H1 (cell line): ENCODE data around the gene SLC39A8. TPM values are rescaled to one million over a fixed set of nuclear protein-coding genes. Genes with fewer than 3 reads are reported as not detected.

ENCODE experiments used
- BRCA1 ChIP-seq: IDR thresholded peaks from 2 replicates; pipeline ENCODE4 v1.6.1; 2012; ENCODE audit warnings: low read depth, low read length, improper control_type of control experiment
- CBX5 ChIP-seq: fragments of 300-800, 300-1000 bp; sonication (generic); IDR thresholded peaks from 2 replicates; pipeline ENCODE4 v1.7.1; 2016; ENCODE audit warnings: antibody characterized with exemption, low read length, low read depth
- EP300 ChIP-seq, 2 experiments: IDR thresholded peaks; 1 replicate in 1 of 2; 2 replicates in 1 of 2; pipeline ENCODE4 v1.6.1; 2011 to 2012; ENCODE audit warnings: low read depth in 2 of 2, low read length in 2 of 2, mild to moderate bottlenecking in 2 of 2, borderline replicate concordance in 1 of 2, inconsistent platforms in 1 of 2, moderate library complexity in 1 of 2
- POLR2AphosphoS5 ChIP-seq: IDR thresholded peaks from 2 replicates; pipeline ENCODE4 v1.6.1; 2011; ENCODE audit warnings: low read depth, low read length
- polyA plus RNA-seq, 7 experiments: library from polyadenylated mRNA; depleted of rRNA in 3 of 7; stranded (reverse) in 5 of 7; unstranded in 2 of 7; fragments of >200 nt in 5 of 7; fragments of 200-250 nt in 2 of 7; gene quantifications; 1 replicate in 5 of 7; 2 replicates in 1 of 7; 4 replicates in 1 of 7; pipeline versions ENCODE4 v1.2.1 to v1.2.3, GENCODE V29; 2011 to 2013; ENCODE audit warnings: missing spikeins in 2 of 7, mixed read lengths in 2 of 7
- total RNA-seq: library from RNA; stranded (reverse); fragmentation: NEBNext Ultra II Directional; extraction: Animal tissue kit (Norgen Biotek cat#: 25700); gene quantifications from 2 replicates; pipeline ENCODE4 v1.2.1, GENCODE V29; 2021
- TF ChIP-seq, protein P1 (sequence below): fragments of 300-600 bp; sonication (generic); IDR thresholded peaks from 2 replicates; pipeline ENCODE4 v1.7.1; 2012; ENCODE audit warnings: low read length, moderate library complexity, mild to moderate bottlenecking, inconsistent platforms; ENCODE audit not compliant: insufficient replicate concordance

Gene SLC39A8
- total and polyA plus RNA-seq, 2 of the 8 experiments (the other 6 are each of a cell fraction or from before 2014, with no cell fraction given), result 6.4 to 38.7 TPM

DNA sequence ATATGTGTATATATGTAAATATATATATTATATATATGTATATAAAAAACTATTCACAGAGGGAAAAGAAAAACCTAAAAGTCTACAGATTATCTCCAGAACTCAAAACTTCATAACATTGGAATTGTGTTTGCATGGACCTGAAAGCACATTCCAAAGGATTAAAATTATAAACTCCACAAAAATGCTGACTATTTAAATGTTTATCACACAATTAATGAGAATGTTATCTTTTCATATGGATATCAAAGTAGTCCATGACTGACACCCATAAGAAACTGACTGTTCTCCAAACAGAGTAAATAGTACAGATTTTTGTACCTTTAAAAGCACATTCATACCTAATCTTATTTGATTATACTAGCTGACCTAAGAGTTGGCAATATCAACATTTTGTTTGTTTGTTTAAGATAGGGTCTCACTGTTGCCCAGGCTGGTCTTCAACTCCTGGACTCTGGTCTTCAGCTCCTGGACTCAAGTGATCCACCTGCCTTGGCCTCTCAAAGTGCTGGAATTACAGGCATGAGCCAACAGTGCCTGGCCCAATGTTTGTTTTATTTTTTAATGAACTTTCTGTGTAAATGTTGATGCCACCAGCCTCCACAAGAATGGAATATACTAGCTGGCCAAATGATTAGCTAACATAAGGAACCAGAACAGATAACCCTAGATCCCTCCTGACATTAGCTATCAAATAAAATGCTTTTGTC lies 50.0 kb downstream of the SLC39A8 start (continued):
- TF ChIP-seq EP300 (IDR thresholded peaks at IDR 0.05; ENCODE audit: borderline replicate concordance in 1 of 2, low read depth in 2 of 2, low read length in 2 of 2) (no peak), CBX5 (no peak), BRCA1 (no peak), POLR2AphosphoS5 (no peak)
- TF ChIP-seq, protein P1, sequence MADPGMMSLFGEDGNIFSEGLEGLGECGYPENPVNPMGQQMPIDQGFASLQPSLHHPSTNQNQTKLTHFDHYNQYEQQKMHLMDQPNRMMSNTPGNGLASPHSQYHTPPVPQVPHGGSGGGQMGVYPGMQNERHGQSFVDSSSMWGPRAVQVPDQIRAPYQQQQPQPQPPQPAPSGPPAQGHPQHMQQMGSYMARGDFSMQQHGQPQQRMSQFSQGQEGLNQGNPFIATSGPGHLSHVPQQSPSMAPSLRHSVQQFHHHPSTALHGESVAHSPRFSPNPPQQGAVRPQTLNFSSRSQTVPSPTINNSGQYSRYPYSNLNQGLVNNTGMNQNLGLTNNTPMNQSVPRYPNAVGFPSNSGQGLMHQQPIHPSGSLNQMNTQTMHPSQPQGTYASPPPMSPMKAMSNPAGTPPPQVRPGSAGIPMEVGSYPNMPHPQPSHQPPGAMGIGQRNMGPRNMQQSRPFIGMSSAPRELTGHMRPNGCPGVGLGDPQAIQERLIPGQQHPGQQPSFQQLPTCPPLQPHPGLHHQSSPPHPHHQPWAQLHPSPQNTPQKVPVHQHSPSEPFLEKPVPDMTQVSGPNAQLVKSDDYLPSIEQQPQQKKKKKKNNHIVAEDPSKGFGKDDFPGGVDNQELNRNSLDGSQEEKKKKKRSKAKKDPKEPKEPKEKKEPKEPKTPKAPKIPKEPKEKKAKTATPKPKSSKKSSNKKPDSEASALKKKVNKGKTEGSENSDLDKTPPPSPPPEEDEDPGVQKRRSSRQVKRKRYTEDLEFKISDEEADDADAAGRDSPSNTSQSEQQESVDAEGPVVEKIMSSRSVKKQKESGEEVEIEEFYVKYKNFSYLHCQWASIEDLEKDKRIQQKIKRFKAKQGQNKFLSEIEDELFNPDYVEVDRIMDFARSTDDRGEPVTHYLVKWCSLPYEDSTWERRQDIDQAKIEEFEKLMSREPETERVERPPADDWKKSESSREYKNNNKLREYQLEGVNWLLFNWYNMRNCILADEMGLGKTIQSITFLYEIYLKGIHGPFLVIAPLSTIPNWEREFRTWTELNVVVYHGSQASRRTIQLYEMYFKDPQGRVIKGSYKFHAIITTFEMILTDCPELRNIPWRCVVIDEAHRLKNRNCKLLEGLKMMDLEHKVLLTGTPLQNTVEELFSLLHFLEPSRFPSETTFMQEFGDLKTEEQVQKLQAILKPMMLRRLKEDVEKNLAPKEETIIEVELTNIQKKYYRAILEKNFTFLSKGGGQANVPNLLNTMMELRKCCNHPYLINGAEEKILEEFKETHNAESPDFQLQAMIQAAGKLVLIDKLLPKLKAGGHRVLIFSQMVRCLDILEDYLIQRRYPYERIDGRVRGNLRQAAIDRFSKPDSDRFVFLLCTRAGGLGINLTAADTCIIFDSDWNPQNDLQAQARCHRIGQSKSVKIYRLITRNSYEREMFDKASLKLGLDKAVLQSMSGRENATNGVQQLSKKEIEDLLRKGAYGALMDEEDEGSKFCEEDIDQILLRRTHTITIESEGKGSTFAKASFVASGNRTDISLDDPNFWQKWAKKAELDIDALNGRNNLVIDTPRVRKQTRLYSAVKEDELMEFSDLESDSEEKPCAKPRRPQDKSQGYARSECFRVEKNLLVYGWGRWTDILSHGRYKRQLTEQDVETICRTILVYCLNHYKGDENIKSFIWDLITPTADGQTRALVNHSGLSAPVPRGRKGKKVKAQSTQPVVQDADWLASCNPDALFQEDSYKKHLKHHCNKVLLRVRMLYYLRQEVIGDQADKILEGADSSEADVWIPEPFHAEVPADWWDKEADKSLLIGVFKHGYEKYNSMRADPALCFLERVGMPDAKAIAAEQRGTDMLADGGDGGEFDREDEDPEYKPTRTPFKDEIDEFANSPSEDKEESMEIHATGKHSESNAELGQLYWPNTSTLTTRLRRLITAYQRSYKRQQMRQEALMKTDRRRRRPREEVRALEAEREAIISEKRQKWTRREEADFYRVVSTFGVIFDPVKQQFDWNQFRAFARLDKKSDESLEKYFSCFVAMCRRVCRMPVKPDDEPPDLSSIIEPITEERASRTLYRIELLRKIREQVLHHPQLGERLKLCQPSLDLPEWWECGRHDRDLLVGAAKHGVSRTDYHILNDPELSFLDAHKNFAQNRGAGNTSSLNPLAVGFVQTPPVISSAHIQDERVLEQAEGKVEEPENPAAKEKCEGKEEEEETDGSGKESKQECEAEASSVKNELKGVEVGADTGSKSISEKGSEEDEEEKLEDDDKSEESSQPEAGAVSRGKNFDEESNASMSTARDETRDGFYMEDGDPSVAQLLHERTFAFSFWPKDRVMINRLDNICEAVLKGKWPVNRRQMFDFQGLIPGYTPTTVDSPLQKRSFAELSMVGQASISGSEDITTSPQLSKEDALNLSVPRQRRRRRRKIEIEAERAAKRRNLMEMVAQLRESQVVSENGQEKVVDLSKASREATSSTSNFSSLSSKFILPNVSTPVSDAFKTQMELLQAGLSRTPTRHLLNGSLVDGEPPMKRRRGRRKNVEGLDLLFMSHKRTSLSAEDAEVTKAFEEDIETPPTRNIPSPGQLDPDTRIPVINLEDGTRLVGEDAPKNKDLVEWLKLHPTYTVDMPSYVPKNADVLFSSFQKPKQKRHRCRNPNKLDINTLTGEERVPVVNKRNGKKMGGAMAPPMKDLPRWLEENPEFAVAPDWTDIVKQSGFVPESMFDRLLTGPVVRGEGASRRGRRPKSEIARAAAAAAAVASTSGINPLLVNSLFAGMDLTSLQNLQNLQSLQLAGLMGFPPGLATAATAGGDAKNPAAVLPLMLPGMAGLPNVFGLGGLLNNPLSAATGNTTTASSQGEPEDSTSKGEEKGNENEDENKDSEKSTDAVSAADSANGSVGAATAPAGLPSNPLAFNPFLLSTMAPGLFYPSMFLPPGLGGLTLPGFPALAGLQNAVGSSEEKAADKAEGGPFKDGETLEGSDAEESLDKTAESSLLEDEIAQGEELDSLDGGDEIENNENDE, result no peak
